ENCODE results near the gene NHS. TPM values are rescaled to one million over a fixed set of nuclear protein-coding genes. Genes with fewer than 3 reads are reported as not detected.

Gene NHS
- total and polyA plus RNA-seq, 3 donors from 2014 or later: 4.8 to 25.7 (median 21.8) TPM

DNA sequence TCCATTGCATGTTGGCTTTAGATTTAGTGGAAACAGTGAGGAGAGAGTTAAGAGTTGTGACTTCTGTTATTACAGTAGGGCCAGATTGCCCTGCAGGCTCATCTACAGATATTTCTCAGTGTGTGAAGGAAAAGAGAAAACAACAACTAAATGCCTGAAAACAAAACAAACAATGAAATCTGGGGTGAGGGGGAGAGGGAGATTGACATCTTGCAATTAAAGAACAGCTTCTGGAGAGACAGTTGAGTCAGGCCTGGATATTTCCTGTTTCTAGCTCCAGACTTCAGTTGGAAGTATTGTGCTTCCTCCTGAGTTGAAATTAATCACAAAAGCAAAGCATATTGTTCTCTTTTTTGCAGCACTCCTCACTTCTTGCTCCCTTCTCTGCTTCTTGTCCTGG lies 254.0 kb downstream of the NHS start:
- intact Hi-C loops (cut with DNase I; ENCODE audit: low total_unique reads): no loop called here
- Histone ChIP-seq H3K4me3 (no peak overlapping the region), H3K4me1 (no peaks in the 10 kb centered on the region), H3K27ac (no peak overlapping the region), H3K36me3 (ENCODE audit: low read depth, missing control alignments) (no peaks in the 10 kb centered on the region), H3K9me3 (no peaks in the 10 kb centered on the region), H3K27me3 (no peaks in the 10 kb centered on the region)
- DNase-seq: no peak
- TF ChIP-seq, protein P1, sequence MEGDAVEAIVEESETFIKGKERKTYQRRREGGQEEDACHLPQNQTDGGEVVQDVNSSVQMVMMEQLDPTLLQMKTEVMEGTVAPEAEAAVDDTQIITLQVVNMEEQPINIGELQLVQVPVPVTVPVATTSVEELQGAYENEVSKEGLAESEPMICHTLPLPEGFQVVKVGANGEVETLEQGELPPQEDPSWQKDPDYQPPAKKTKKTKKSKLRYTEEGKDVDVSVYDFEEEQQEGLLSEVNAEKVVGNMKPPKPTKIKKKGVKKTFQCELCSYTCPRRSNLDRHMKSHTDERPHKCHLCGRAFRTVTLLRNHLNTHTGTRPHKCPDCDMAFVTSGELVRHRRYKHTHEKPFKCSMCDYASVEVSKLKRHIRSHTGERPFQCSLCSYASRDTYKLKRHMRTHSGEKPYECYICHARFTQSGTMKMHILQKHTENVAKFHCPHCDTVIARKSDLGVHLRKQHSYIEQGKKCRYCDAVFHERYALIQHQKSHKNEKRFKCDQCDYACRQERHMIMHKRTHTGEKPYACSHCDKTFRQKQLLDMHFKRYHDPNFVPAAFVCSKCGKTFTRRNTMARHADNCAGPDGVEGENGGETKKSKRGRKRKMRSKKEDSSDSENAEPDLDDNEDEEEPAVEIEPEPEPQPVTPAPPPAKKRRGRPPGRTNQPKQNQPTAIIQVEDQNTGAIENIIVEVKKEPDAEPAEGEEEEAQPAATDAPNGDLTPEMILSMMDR (IDR thresholded peaks at IDR 0.05): no peak
- no peak for TF ChIP-seq POLR2A (IDR thresholded peaks at IDR 0.05)

- WGBS, 2 donors: 88 to 100% methylated on average over 1 of the region's 1 CpG
- H3K4me3 ChIP-seq: no peak overlapping the region
- H3K36me3 ChIP-seq (ENCODE audit: low read depth, missing control alignments): no peaks in the 10 kb centered on the region
- H3K27ac ChIP-seq: no peak overlapping the region
- TF ChIP-seq POLR2A (IDR thresholded peaks at IDR 0.05): no peak
- TF ChIP-seq, protein P1 (IDR thresholded peaks at IDR 0.05): no peak
- DNase-seq: no peak
- H3K4me1 ChIP-seq: no peaks in the 10 kb centered on the region
- no peaks in the 10 kb centered on the region for H3K9me3 ChIP-seq
- intact Hi-C loops (cut with DNase I; ENCODE audit: low total_unique reads): no loop called here
- no peaks in the 10 kb centered on the region for H3K27me3 ChIP-seq
Measured at GRCh38 chrX:17629519-17629918, 254.5 kb downstream of the NHS start.

DNA sequence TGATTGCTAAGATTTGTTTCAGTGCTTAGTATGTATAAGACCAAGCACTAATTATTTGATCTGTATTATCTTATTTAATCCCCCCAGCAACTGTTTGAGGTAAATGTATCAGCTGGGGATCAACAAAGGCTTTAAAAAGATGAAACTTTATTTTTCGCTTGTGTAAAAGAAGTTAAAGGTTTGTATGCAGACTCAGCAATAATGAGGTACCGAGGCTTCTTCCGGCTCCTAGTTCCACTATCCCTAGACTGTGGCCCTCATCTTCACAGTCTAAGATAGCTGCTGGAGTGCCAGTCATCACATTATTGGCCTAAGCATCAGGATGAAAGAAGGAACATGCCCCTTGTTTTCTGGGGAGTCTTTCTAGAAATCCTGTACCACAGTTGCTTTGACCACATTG lies 256.6 kb downstream of the NHS start:
- intact Hi-C loops (cut with DNase I; ENCODE audit: low total_unique reads): no loop called here
- DNase-seq: no peak
- Histone ChIP-seq H3K4me1 (no peaks in the 10 kb centered on the region), H3K36me3 (ENCODE audit: low read depth, missing control alignments) (no peaks in the 10 kb centered on the region), H3K9me3 (no peaks in the 10 kb centered on the region), H3K27ac (no peak overlapping the region), H3K27me3 (no peaks in the 10 kb centered on the region), H3K4me3 (no peak overlapping the region)
- TF ChIP-seq POLR2A (IDR thresholded peaks at IDR 0.05): no peak
- TF ChIP-seq, protein P1 (IDR thresholded peaks at IDR 0.05): no peak
- 92 to 94% methylated on average over 3 of the region's 3 CpGs for WGBS, 2 donors

DNA sequence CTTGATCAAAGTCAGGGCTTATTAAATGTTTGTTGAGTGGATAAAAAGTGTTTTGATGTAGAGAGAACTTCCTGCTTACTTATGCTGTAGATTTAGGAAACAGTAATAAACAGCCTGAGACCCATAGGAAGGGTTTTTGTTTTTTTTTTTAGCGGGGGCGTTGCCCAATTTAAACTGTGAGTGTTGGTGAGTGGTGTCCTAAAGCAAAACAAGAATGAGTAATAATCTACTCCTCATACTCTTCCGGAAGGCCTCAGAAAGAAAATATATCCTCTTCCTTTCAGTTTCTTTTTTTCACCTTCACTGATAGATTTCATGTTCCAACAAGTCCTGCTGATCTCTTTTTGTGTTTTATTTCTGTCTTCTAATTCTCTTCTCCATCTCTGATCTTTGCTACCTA lies 257.9 kb downstream of the NHS start:
- Histone ChIP-seq H3K4me3 (no peak overlapping the region), H3K27me3 (no peaks in the 10 kb centered on the region), H3K27ac (no peak overlapping the region), H3K9me3 (no peaks in the 10 kb centered on the region), H3K36me3 (ENCODE audit: low read depth, missing control alignments) (no peaks in the 10 kb centered on the region), H3K4me1 (no peaks in the 10 kb centered on the region)
- no peak for DNase-seq
- intact Hi-C loops (cut with DNase I; ENCODE audit: low total_unique reads): no loop called here
- 42 to 53% methylated on average over 3 of the region's 3 CpGs for WGBS, 2 donors
- no peak for TF ChIP-seq POLR2A (IDR thresholded peaks at IDR 0.05)
- TF ChIP-seq, protein P1 (IDR thresholded peaks at IDR 0.05): no peak

GRCh38 chrX:17633546-17633945 lies 258.5 kb downstream of the NHS start:
- Histone ChIP-seq H3K4me1 (no peaks in the 10 kb centered on the region), H3K4me3 (no peak overlapping the region), H3K36me3 (ENCODE audit: low read depth, missing control alignments) (no peaks in the 10 kb centered on the region), H3K9me3 (no peaks in the 10 kb centered on the region), H3K27ac (no peak overlapping the region), H3K27me3 (no peaks in the 10 kb centered on the region)
- intact Hi-C loops (cut with DNase I; ENCODE audit: low total_unique reads): no loop called here
- 54 to 69% methylated on average over 2 of the region's 2 CpGs for WGBS, 2 donors
- no peak for DNase-seq
- no peak for TF ChIP-seq POLR2A (IDR thresholded peaks at IDR 0.05)
- TF ChIP-seq, protein P1 (IDR thresholded peaks at IDR 0.05): no peak
